Measurements from ENCODE around the gene AMIGO1. TPM values are rescaled to one million over a fixed set of nuclear protein-coding genes. Genes with fewer than 3 reads are reported as not detected.
"Not testable (repeated sequence)": the region's sequence is repeated elsewhere in the genome, so short reads cannot be mapped to it uniquely, and the experiment has no call there.

AMIGO1 gene
- total RNA-seq, 1 donor from 2014 or later = 8.4 TPM

DNA sequence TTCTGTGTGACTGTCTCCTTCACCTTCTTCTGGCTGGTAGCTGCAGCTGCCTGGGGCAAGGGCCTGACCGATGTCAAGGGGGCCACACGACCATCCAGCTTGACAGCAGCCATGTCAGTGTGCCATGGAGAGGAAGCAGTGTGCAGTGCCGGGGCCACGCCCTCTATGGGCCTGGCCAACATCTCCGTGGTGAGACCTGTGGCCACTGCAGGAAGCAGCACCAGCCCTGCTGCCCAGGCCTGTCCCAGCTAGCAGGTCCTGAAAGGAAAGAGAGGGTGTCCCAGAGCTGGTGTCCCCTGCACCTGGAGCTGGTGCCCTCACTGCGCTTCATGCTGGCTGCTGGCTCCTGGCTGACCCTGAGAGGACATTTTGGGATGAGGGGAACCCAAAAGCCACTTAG is 31.7 kb downstream of the AMIGO1 start:
- Histone ChIP-seq H3K36me3 (ENCODE audit: control insufficient read depth in 3 of 3, insufficient read depth in 3 of 3, low read length in 3 of 3) (peaks cover 54 to 69% (median 61%) of the 10 kb centered on the region in 3 donors), H3K27me3 (ENCODE audit: control insufficient read depth in 3 of 3, insufficient read depth in 3 of 3, low read length in 3 of 3) (no peaks in the 10 kb centered on the region), H3K9ac (ENCODE audit: low read depth in 1 of 3, low read length in 3 of 3) (no peak overlapping the region), H3K9me3 (ENCODE audit: control insufficient read depth in 3 of 3, low read length in 3 of 3) (no peaks in the 10 kb centered on the region), H3K4me3 (ENCODE audit: low read length in 3 of 3) (no peak overlapping the region), H3K4me1 (ENCODE audit: control insufficient read depth in 3 of 3, insufficient read depth in 3 of 3, low read length in 3 of 3) (peaks cover 81 to 94% (median 81%) of the 10 kb centered on the region in 3 donors), H3K27ac (ENCODE audit: low read depth, low read length) (no peak overlapping the region)

DNA sequence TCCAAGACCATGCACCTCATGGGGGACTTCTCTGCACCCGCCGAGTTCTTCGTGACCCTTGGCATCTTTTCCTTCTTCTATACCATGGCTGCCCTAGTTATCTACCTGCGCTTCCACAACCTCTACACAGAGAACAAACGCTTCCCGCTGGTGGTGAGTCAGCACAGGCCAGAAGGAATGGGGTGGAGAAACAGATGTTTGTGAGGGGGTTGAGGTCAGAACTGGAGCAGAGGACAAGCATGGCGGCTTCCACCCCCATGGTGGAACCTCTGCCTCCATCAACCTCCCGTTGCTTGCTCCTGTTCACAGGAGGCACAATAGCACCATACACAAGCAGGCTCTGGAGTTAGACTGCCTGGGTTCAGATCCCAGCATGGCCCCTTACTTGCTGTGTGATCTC is 32.7 kb downstream of the AMIGO1 start:
- Histone ChIP-seq H3K36me3 (ENCODE audit: control insufficient read depth in 3 of 3, insufficient read depth in 3 of 3, low read length in 3 of 3) (peaks cover 53 to 64% (median 58%) of the 10 kb centered on the region in 3 donors), H3K27me3 (ENCODE audit: control insufficient read depth in 3 of 3, insufficient read depth in 3 of 3, low read length in 3 of 3) (no peaks in the 10 kb centered on the region), H3K27ac (ENCODE audit: low read depth, low read length) (no peak overlapping the region), H3K9ac (ENCODE audit: low read depth in 1 of 3, low read length in 3 of 3) (no peak overlapping the region), H3K4me3 (ENCODE audit: low read length in 3 of 3) (no peak overlapping the region), H3K4me1 (ENCODE audit: control insufficient read depth in 3 of 3, insufficient read depth in 3 of 3, low read length in 3 of 3) (peaks cover 75 to 94% (median 81%) of the 10 kb centered on the region in 3 donors), H3K9me3 (ENCODE audit: control insufficient read depth in 3 of 3, low read length in 3 of 3) (no peaks in the 10 kb centered on the region)

DNA sequence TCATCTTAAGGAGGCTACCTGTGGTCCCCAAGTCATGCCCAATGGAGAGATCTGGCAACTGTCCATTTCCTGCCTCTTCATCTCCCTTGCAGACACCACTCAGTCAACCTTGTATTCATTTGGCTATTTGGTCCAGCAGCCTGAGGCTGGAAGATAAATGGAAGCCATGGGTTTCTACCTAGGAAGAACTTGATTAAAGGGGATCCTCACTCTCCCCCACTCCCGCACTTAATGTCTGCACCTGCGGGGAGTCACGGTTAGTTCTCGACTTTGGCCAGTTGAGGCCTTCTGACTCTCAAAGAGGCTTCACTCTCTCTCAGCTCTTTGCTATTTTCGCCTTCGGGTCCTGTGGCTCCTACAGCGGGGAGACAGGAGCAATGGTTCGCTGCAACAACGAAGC is 34.3 kb downstream of the AMIGO1 start:
- Histone ChIP-seq H3K4me3 (ENCODE audit: low read length in 3 of 3) (no peak overlapping the region), H3K27me3 (ENCODE audit: control insufficient read depth in 3 of 3, insufficient read depth in 3 of 3, low read length in 3 of 3) (no peaks in the 10 kb centered on the region), H3K36me3 (ENCODE audit: control insufficient read depth in 3 of 3, insufficient read depth in 3 of 3, low read length in 3 of 3) (peaks cover 43 to 55% (median 51%) of the 10 kb centered on the region in 3 donors), H3K9me3 (ENCODE audit: control insufficient read depth in 3 of 3, low read length in 3 of 3) (no peaks in the 10 kb centered on the region), H3K9ac (ENCODE audit: low read depth in 1 of 3, low read length in 3 of 3) (no peak overlapping the region), H3K27ac (ENCODE audit: low read depth, low read length) (no peak overlapping the region), H3K4me1 (ENCODE audit: control insufficient read depth in 3 of 3, insufficient read depth in 3 of 3, low read length in 3 of 3) (peaks cover 70 to 94% (median 80%) of the 10 kb centered on the region in 3 donors)

DNA sequence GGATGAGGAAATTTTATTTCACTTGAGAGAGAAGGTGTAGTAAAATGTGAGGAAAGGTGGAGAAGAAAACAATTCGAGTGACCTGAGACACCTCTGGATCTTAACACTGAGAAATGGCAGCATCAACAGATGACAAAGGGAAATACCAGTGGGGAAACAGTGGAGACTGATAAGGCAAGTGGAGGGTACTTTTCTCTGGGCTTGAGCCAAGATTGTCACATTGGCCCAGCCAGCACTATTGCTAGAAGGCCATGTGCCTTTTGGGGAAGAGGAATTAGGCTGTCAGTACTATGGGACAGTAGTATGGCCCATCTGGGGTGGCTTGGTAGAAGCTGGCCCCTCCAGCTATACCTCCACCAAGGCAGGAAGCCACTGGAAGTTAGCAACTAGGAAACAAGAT is 34.8 kb downstream of the AMIGO1 start:
- no peaks in the 10 kb centered on the region for H3K9me3 ChIP-seq (ENCODE audit: control insufficient read depth in 3 of 3, low read length in 3 of 3)
- peaks cover 37 to 50% (median 45%) of the 10 kb centered on the region in 3 donors for H3K36me3 ChIP-seq (ENCODE audit: control insufficient read depth in 3 of 3, insufficient read depth in 3 of 3, low read length in 3 of 3)
- H3K4me1 ChIP-seq (ENCODE audit: control insufficient read depth in 3 of 3, insufficient read depth in 3 of 3, low read length in 3 of 3) = peaks cover 70 to 94% (median 81%) of the 10 kb centered on the region in 3 donors
- H3K27me3 ChIP-seq (ENCODE audit: control insufficient read depth in 3 of 3, insufficient read depth in 3 of 3, low read length in 3 of 3) = no peaks in the 10 kb centered on the region
- no peak overlapping the region for H3K9ac ChIP-seq (ENCODE audit: low read depth in 1 of 3, low read length in 3 of 3)
- peak overlapping the region in 1 of 3 donors; percentile 38 for H3K4me3 ChIP-seq (ENCODE audit: low read length in 3 of 3)
- H3K27ac ChIP-seq (ENCODE audit: low read depth, low read length) = peak overlapping the region; percentile 43

DNA sequence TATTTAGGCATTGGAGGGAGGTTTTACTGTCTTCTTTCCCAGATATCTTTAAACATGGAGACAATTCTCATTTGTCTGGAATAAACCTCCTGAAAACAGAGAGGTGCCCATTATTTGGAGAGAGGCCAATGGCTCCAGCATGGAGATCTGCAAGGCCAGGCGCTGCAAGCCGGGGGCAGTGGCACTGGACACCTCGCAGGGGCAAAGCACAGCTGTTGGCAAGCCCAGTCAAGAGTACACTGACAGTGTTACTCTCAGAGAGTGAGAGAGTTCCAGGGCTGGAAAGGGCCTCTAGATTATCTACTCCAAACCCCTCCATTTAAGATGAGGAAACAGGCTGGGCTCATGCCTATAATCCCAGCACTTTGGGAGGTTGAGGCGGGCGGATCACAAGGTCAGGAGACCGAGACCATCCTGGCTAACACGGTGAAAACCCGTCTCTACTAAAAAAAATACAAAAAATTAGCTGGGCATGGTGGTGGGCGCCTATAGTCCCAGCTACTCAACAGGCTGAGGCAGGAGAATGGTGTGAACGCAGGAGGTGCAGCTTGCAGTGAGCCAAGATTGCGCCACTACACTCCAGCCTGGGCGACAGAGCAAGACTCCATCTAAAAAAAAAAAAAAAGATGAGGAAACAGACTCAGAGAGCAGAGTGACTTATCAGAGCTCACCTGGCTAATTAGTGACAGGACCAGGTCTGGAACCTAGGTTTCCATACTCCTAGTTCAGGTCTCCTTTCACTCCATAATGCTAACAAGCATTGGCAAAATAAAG is 36.1 kb downstream of the AMIGO1 start:
- Histone ChIP-seq H3K27ac (ENCODE audit: low read depth, low read length) (peak overlapping the region; percentile 39), H3K9ac (ENCODE audit: low read depth in 1 of 3, low read length in 3 of 3) (peak overlapping the region in 2 of 3 donors; percentile 7 to 20), H3K4me3 (ENCODE audit: low read length in 3 of 3) (peak overlapping the region in 2 of 3 donors; percentile 9 to 15), H3K36me3 (ENCODE audit: control insufficient read depth in 3 of 3, insufficient read depth in 3 of 3, low read length in 3 of 3) (peaks cover 32 to 41% (median 34%) of the 10 kb centered on the region in 3 donors), H3K4me1 (ENCODE audit: control insufficient read depth in 3 of 3, insufficient read depth in 3 of 3, low read length in 3 of 3) (peaks cover 68 to 92% (median 78%) of the 10 kb centered on the region in 3 donors)
- not testable (repeated sequence) for H3K9me3 ChIP-seq (ENCODE audit: control insufficient read depth in 3 of 3, low read length in 3 of 3); H3K27me3 ChIP-seq (ENCODE audit: control insufficient read depth in 3 of 3, insufficient read depth in 3 of 3, low read length in 3 of 3)

DNA sequence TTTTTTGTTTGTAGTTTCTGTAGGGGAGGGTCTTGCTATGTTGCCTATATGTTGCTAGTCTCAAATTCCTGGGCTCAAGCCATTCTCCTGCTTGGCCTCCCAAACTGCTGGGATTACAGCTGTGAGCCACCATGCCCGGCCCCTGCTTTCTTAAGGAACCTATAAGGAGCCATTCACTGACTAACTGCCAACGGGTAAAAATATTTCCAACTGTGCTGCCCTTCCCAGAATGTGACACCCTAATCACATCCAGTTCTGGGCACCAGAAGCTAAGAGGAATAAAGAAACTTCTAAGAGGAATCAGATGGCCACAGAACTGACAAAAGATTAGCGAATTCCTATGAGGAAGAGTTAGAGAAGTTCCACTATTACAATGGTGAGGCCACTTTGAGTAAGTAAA is 36.7 kb downstream of the AMIGO1 start:
- Histone ChIP-seq H3K4me1 (ENCODE audit: control insufficient read depth in 3 of 3, insufficient read depth in 3 of 3, low read length in 3 of 3) (peaks cover 68 to 93% (median 76%) of the 10 kb centered on the region in 3 donors), H3K9ac (ENCODE audit: low read depth in 1 of 3, low read length in 3 of 3) (peak overlapping the region in 2 of 3 donors; percentile 7 to 20), H3K36me3 (ENCODE audit: control insufficient read depth in 3 of 3, insufficient read depth in 3 of 3, low read length in 3 of 3) (peaks cover 25 to 34% (median 27%) of the 10 kb centered on the region in 3 donors), H3K27ac (ENCODE audit: low read depth, low read length) (peak overlapping the region; percentile 39), H3K9me3 (ENCODE audit: control insufficient read depth in 3 of 3, low read length in 3 of 3) (no peaks in the 10 kb centered on the region), H3K4me3 (ENCODE audit: low read length in 3 of 3) (peak overlapping the region in 1 of 3 donors; percentile 15), H3K27me3 (ENCODE audit: control insufficient read depth in 3 of 3, insufficient read depth in 3 of 3, low read length in 3 of 3) (no peaks in the 10 kb centered on the region)

DNA sequence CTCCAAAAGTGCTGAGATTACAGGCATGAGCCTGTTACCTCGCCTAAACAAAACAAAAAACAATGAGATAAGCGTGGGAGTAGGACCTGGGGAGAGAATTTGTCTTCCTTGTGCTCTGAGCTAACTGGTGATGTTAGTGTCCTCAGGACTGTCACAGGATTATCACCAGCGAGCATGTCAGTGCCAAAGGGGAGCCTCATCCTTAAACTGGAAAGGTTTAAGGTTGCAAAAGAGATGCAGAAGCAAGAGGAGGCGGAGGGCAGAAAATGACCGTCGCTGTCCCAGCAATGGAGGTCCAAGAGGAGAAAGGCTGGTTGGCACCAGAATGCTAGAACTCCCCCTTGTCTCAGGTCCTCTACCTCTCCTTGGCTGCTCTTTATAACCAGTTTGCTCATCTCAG is 39.3 kb downstream of the AMIGO1 start:
- peaks cover 3 to 9% (median 6%) of the 10 kb centered on the region in 3 donors for H3K36me3 ChIP-seq (ENCODE audit: control insufficient read depth in 3 of 3, insufficient read depth in 3 of 3, low read length in 3 of 3)
- no peaks in the 10 kb centered on the region for H3K9me3 ChIP-seq (ENCODE audit: control insufficient read depth in 3 of 3, low read length in 3 of 3)
- peak overlapping the region in 2 of 3 donors; percentile 30 to 54 for H3K9ac ChIP-seq (ENCODE audit: low read depth in 1 of 3, low read length in 3 of 3)
- peak overlapping the region; percentile 80 for H3K27ac ChIP-seq (ENCODE audit: low read depth, low read length)
- H3K4me1 ChIP-seq (ENCODE audit: control insufficient read depth in 3 of 3, insufficient read depth in 3 of 3, low read length in 3 of 3) = peaks cover 54 to 73% (median 67%) of the 10 kb centered on the region in 3 donors
- peak overlapping the region; percentile 10 to 52 (median 31) for H3K4me3 ChIP-seq (ENCODE audit: low read length in 3 of 3)
- no peaks in the 10 kb centered on the region for H3K27me3 ChIP-seq (ENCODE audit: control insufficient read depth in 3 of 3, insufficient read depth in 3 of 3, low read length in 3 of 3)

DNA sequence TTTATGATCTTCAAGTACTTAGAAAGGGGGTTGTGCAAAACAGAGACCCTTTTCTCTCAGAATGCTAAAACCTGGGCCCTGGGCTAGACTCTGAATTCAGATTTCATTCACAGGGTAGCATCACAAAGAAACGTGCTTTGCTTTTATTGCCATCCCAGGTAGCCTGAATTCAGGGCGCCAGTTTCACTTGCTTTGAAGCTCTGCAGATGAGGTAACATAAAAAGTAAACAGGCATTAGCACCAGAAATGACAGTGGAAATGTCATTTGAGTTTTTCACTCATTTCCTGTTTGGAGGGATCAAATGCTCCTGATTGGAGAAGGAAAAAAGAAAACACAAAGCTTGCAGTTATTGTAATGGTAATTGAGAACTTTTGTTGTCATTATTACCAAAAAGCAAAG is 40.6 kb downstream of the AMIGO1 start:
- Histone ChIP-seq H3K27me3 (ENCODE audit: control insufficient read depth in 3 of 3, insufficient read depth in 3 of 3, low read length in 3 of 3) (peaks cover 0 to 2% (median 0%) of the 10 kb centered on the region in 3 donors), H3K9ac (ENCODE audit: low read depth in 1 of 3, low read length in 3 of 3) (peak overlapping the region; percentile 54 to 87 (median 71)), H3K27ac (ENCODE audit: low read depth, low read length) (peak overlapping the region; percentile 80), H3K9me3 (ENCODE audit: control insufficient read depth in 3 of 3, low read length in 3 of 3) (no peaks in the 10 kb centered on the region), H3K4me3 (ENCODE audit: low read length in 3 of 3) (peak overlapping the region; percentile 84 to 87 (median 85)), H3K4me1 (ENCODE audit: control insufficient read depth in 3 of 3, insufficient read depth in 3 of 3, low read length in 3 of 3) (peaks cover 47 to 59% (median 55%) of the 10 kb centered on the region in 3 donors), H3K36me3 (ENCODE audit: control insufficient read depth in 3 of 3, insufficient read depth in 3 of 3, low read length in 3 of 3) (peaks cover 0 to 3% (median 0%) of the 10 kb centered on the region in 3 donors)

DNA sequence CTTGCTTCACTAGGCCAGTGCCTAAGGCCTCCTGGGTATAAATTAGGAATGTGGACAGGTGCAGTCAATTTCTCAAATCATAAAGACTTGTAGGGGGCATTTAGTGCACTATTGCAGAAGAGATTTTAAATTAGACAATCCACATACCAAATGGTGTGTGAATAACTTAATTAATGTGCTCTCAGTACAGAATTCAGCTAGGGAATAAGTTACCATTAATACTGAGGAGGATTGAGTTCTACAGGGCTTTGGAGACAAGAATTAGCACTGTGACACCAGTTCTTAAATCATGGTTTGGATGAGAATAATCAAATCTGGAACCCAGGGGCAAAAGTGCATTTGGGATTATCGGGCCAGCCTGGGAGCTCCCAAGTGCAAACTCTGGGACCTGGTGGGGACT is 41.5 kb downstream of the AMIGO1 start:
- Histone ChIP-seq H3K36me3 (ENCODE audit: control insufficient read depth in 3 of 3, insufficient read depth in 3 of 3, low read length in 3 of 3) (peaks cover 0 to 3% (median 0%) of the 10 kb centered on the region in 3 donors), H3K4me3 (ENCODE audit: low read length in 3 of 3) (peak overlapping the region; percentile 84 to 87 (median 85)), H3K27ac (ENCODE audit: low read depth, low read length) (peak overlapping the region; percentile 80), H3K4me1 (ENCODE audit: control insufficient read depth in 3 of 3, insufficient read depth in 3 of 3, low read length in 3 of 3) (peaks cover 39 to 51% (median 48%) of the 10 kb centered on the region in 3 donors), H3K27me3 (ENCODE audit: control insufficient read depth in 3 of 3, insufficient read depth in 3 of 3, low read length in 3 of 3) (peaks cover 0 to 4% (median 0%) of the 10 kb centered on the region in 3 donors), H3K9me3 (ENCODE audit: control insufficient read depth in 3 of 3, low read length in 3 of 3) (no peaks in the 10 kb centered on the region), H3K9ac (ENCODE audit: low read depth in 1 of 3, low read length in 3 of 3) (peak overlapping the region; percentile 71 to 87 (median 85))

DNA sequence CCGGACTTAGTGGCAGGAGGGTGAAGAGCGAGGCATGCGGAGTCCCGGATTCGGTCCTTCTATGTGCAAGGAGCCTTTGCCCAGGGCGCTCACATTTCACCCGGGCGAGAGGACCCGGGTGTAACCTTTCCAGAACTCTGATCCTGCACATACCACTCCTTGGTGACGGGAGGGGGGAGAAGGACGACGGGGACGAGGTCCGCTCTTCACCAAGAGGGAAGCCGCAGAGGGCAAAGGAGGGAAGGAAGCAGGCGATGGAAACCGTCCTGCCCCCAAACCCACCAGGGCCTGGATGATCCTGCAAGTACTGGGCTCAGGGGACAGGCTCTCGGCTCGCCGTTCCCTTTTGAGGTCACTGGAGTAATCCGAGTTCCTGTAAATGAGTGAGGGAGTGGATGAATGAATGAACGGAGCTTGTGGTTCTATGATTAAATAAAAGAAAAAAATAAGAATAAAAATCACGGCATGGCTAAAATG is 42.2 kb downstream of the AMIGO1 start:
- peaks cover 33 to 45% (median 41%) of the 10 kb centered on the region in 3 donors for H3K4me1 ChIP-seq (ENCODE audit: control insufficient read depth in 3 of 3, insufficient read depth in 3 of 3, low read length in 3 of 3)
- peak overlapping the region; percentile 80 for H3K27ac ChIP-seq (ENCODE audit: low read depth, low read length)
- peak overlapping the region; percentile 84 to 87 (median 85) for H3K4me3 ChIP-seq (ENCODE audit: low read length in 3 of 3)
- peaks cover 0 to 4% (median 0%) of the 10 kb centered on the region in 3 donors for H3K27me3 ChIP-seq (ENCODE audit: control insufficient read depth in 3 of 3, insufficient read depth in 3 of 3, low read length in 3 of 3)
- peaks cover 0 to 3% (median 0%) of the 10 kb centered on the region in 3 donors for H3K36me3 ChIP-seq (ENCODE audit: control insufficient read depth in 3 of 3, insufficient read depth in 3 of 3, low read length in 3 of 3)
- H3K9me3 ChIP-seq (ENCODE audit: control insufficient read depth in 3 of 3, low read length in 3 of 3) = no peaks in the 10 kb centered on the region
- peak overlapping the region; percentile 71 to 87 (median 85) for H3K9ac ChIP-seq (ENCODE audit: low read depth in 1 of 3, low read length in 3 of 3)
